ENCODE measurements around the gene KCTD17.

GRCh38 chr22:37049224-37049623 is 2.3 kb upstream of the KCTD17 start:
- TF ChIP-seq CTCF (conservative IDR thresholded peaks at IDR 0.05), result no peak
- TF ChIP-seq EZH2 (IDR thresholded peaks at IDR 0.05; ENCODE audit: low read depth), result no peak

All from PC-9 (cell line).